Small intestine (tissue), 7 donors: ENCODE results near the gene POU2F2. TPM values are rescaled to one million over a fixed set of nuclear protein-coding genes. Genes with fewer than 3 reads are reported as not detected.

Experiments
- DNase-seq, 2 donors: peaks; one replicate each; pipeline versions ENCODE4 v3.0.0 to v3.0.0-alpha.2; 2013
- FAIRE-seq: peaks from 2 replicates; lab custom pipeline; 2012; peaks lifted over from hg19 to GRCh38; lab: Jason Lieb, UNC
- H3K27ac ChIP-seq, 3 donors: one replicate each; pipeline ENCODE4 v1.5.1; 2013; ENCODE audit warnings: low read length in 2 of 3, mild to moderate bottlenecking in 2 of 3, control low read depth in 1 of 3, inconsistent platforms in 1 of 3, low read depth in 1 of 3, moderate library complexity in 1 of 3
- H3K27me3 ChIP-seq, 3 donors: one replicate each; pipeline ENCODE4 v1.6.1; 2013; ENCODE audit warnings: low read length in 3 of 3, inconsistent platforms in 1 of 3; ENCODE audit not compliant: control insufficient read depth in 3 of 3, insufficient read depth in 3 of 3
- H3K36me3 ChIP-seq, 3 donors: one replicate each; pipeline ENCODE4 v1.6.1; 2013; ENCODE audit warnings: low read length in 3 of 3, inconsistent platforms in 1 of 3, low read depth in 1 of 3, mild to moderate bottlenecking in 1 of 3, moderate library complexity in 1 of 3; ENCODE audit not compliant: control insufficient read depth in 3 of 3, insufficient read depth in 2 of 3
- H3K4me1 ChIP-seq, 3 donors: one replicate each; pipeline ENCODE4 v1.6.1; 2013; ENCODE audit warnings: low read length in 2 of 3, inconsistent platforms in 1 of 3, low read depth in 1 of 3, mild to moderate bottlenecking in 1 of 3, moderate library complexity in 1 of 3; ENCODE audit not compliant: control insufficient read depth in 3 of 3, insufficient read depth in 2 of 3
- H3K4me3 ChIP-seq, 3 donors: one replicate each; pipeline ENCODE4 v1.5.1; 2013; ENCODE audit warnings: low read length in 3 of 3, control low read depth in 1 of 3, inconsistent platforms in 1 of 3, low read depth in 1 of 3, mild to moderate bottlenecking in 1 of 3, moderate library complexity in 1 of 3
- H3K9me3 ChIP-seq, 2 donors: one replicate each; pipeline ENCODE4 v1.6.1; 2013; ENCODE audit warnings: low read depth in 1 of 2, low read length in 1 of 2; ENCODE audit not compliant: control insufficient read depth in 2 of 2, insufficient read depth in 1 of 2
- WGBS, 3 donors: extraction: QIAGEN DNeasy Blood & Tissue Kit; methylation state at CpG; one replicate each; pipeline ENCODE4 v1.1.7; 2013; 5-methylcytosine and 5-hydroxymethylcytosine counted together
- polyA plus RNA-seq, 4 donors: library from polyadenylated mRNA; stranded (reverse) in 3 of 4; unstranded in 1 of 4; fragments of 200-250 nt in 3 of 4; fragments of 120-200 nt in 1 of 4; gene quantifications; one replicate each; pipeline versions ENCODE4 v1.2.1 to v1.2.3, GENCODE V29; 2013
- donor health status: healthy with polysubstance abuse.
- donor health status: control.
- donor health status: control.
- donor health status: Bipolar disorder and iron deficiency.
- donor health status: healthy.

The POU2F2 gene
- polyA plus RNA-seq, 4 donors, result 0.45 to 2.7 (median 1.9) TPM

- peak; percentile 94 for FAIRE-seq
- H3K4me3 ChIP-seq, result peak within 1 kb of the TSS; percentile 92 to 98 (median 97)
Measured at GRCh38 chr19:42075616-42076379, 56.4 kb downstream of the POU2F2 start, which contains the start of gene ZNF574. Gene ZNF574, plus strand, starts transcription at chr19:42076166. Its CDS starts 2,441 bp downstream, at chr19:42078607.

GRCh38 chr19:42075364-42075615 is 57.0 kb downstream of the POU2F2 start:
- Histone ChIP-seq H3K27ac (peak overlapping the region; percentile 96 to 99 (median 96)), H3K27me3 (peaks cover 0 to 9% (median 0%) of the 10 kb centered on the region in 3 donors), H3K9me3 (no peaks in the 10 kb centered on the region), H3K4me3 (peak overlapping the region; percentile 43 to 69 (median 60)), H3K36me3 (peaks cover 5 to 20% (median 11%) of the 10 kb centered on the region in 3 donors), H3K4me1 (peaks cover 2 to 11% (median 10%) of the 10 kb centered on the region in 3 donors)
- DNase-seq (no peak), FAIRE-seq (no peak)
- 0 to 3% (median 2%) methylated on average over 3 of the region's 3 CpGs for WGBS, 3 donors

More at GRCh38 chr19:42075616-42076379, 56.4 kb downstream of the POU2F2 start, which contains the start of gene ZNF574:
- 0% methylated on average over 58 to 80 of the region's 80 CpGs for WGBS, 3 donors
- peaks cover 0 to 4% (median 0%) of the 10 kb centered on the region in 3 donors for H3K27me3 ChIP-seq
- peak; percentile 99 to 100 for DNase-seq
- H3K9me3 ChIP-seq, result no peaks in the 10 kb centered on the region
- H3K27ac ChIP-seq, result peak within 1 kb of the TSS; percentile 96 to 99 (median 96)
- peaks cover 2 to 11% (median 10%) of the 10 kb centered on the region in 3 donors for H3K4me1 ChIP-seq
- peaks cover 10 to 25% (median 14%) of the 10 kb centered on the region in 3 donors for H3K36me3 ChIP-seq

- Histone ChIP-seq H3K27me3 (peaks cover 0 to 14% (median 0%) of the 10 kb centered on the region in 3 donors), H3K36me3 (peaks cover 0 to 15% (median 6%) of the 10 kb centered on the region in 3 donors), H3K9me3 (no peaks in the 10 kb centered on the region), H3K4me3 (peak overlapping the region; percentile 43 to 69 (median 60)), H3K4me1 (peaks cover 2 to 11% (median 10%) of the 10 kb centered on the region in 3 donors), H3K27ac (peak overlapping the region; percentile 96 to 99 (median 96))
- DNase-seq (peak; percentile 60 to 82), FAIRE-seq (no peak)
- 49 to 58% (median 54%) methylated on average over 27 of the region's 27 CpGs for WGBS, 3 donors
Measured at GRCh38 chr19:42074513-42075363, 57.5 kb downstream of the POU2F2 start.

GRCh38 chr19:42071247-42071646 is 61.0 kb downstream of the POU2F2 start:
- FAIRE-seq, result no peak
- Histone ChIP-seq H3K9me3 (no peaks in the 10 kb centered on the region), H3K4me1 (peaks cover 0 to 5% (median 0%) of the 10 kb centered on the region in 3 donors), H3K27me3 (peaks cover 0 to 40% (median 12%) of the 10 kb centered on the region in 3 donors), H3K36me3 (no peaks in the 10 kb centered on the region), H3K4me3 (no peak overlapping the region), H3K27ac (no peak overlapping the region)
- DNase-seq, result no peak
- 86 to 92% (median 89%) methylated on average over 12 of the region's 12 CpGs for WGBS, 3 donors

GRCh38 chr19:42069619-42070351 is 62.5 kb downstream of the POU2F2 start, which contains the start of gene GRIK5:
Gene GRIK5, minus strand, starts transcription at chr19:42070206. Its CDS starts 4,436 bp downstream, at chr19:42065770.
- no peak for FAIRE-seq
- H3K9me3 ChIP-seq, result no peaks in the 10 kb centered on the region
- 9 to 30% (median 22%) methylated on average over 21 to 29 of the region's 29 CpGs for WGBS, 3 donors
- peaks cover 0 to 40% (median 12%) of the 10 kb centered on the region in 3 donors for H3K27me3 ChIP-seq
- no peak for DNase-seq
- no peak within 1 kb of the TSS for H3K27ac ChIP-seq
- H3K4me1 ChIP-seq, result peaks cover 0 to 2% (median 0%) of the 10 kb centered on the region in 3 donors
- peak within 1 kb of the TSS in 1 of 3 donors; percentile 27 for H3K4me3 ChIP-seq
- H3K36me3 ChIP-seq, result no peaks in the 10 kb centered on the region

GRCh38 chr19:42068756-42069571 is 63.3 kb downstream of the POU2F2 start:
- H3K27ac ChIP-seq, result no peak overlapping the region
- 14 to 32% (median 30%) methylated on average over 21 to 29 of the region's 29 CpGs for WGBS, 3 donors
- H3K27me3 ChIP-seq, result peaks cover 0 to 40% (median 12%) of the 10 kb centered on the region in 3 donors
- no peaks in the 10 kb centered on the region for H3K4me1 ChIP-seq
- H3K36me3 ChIP-seq, result no peaks in the 10 kb centered on the region
- H3K9me3 ChIP-seq, result no peaks in the 10 kb centered on the region
- no peak for DNase-seq
- no peak overlapping the region for H3K4me3 ChIP-seq
- FAIRE-seq, result no peak

- Histone ChIP-seq H3K36me3 (no peaks in the 10 kb centered on the region), H3K4me1 (no peaks in the 10 kb centered on the region), H3K4me3 (no peak overlapping the region), H3K9me3 (no peaks in the 10 kb centered on the region), H3K27me3 (peaks cover 0 to 40% (median 12%) of the 10 kb centered on the region in 3 donors), H3K27ac (no peak overlapping the region)
- no peak for DNase-seq
- 37 to 45% (median 40%) methylated on average over 8 of the region's 8 CpGs for WGBS, 3 donors
- FAIRE-seq, result no peak
Measured at GRCh38 chr19:42068361-42068755, 63.9 kb downstream of the POU2F2 start.
